BLaER1 treated with 17β-estradiol and CSF1 and Interleukin-3, amounts not matched to agents 10 nM and 100 nM (cell line): ENCODE data around the gene DENND2C.

Experiments used
- H3K27ac ChIP-seq, 11 experiments: shearing (Covaris generic); formaldehyde crosslinking; 2 replicates each; pipeline ENCODE4 v1.8.1; 2022
- H3K27me3 ChIP-seq, 11 experiments: shearing (Covaris generic); formaldehyde crosslinking; 2 replicates each; pipeline ENCODE4 v1.8.1; 2022
- H3K36me3 ChIP-seq, 11 experiments: shearing (Covaris generic); formaldehyde crosslinking; 2 replicates each; pipeline ENCODE4 v1.8.1; 2022
- H3K4me1 ChIP-seq, 10 experiments: shearing (Covaris generic); formaldehyde crosslinking; 2 replicates each; pipeline ENCODE4 v1.8.1; 2022
- H3K4me2 ChIP-seq, 11 experiments: shearing (Covaris generic); formaldehyde crosslinking; 2 replicates each; pipeline ENCODE4 v1.8.1; 2022
- H3K4me3 ChIP-seq, 10 experiments: shearing (Covaris generic); formaldehyde crosslinking; 2 replicates each; pipeline ENCODE4 v1.8.1; 2022
- H3K9ac ChIP-seq, 11 experiments: shearing (Covaris generic); formaldehyde crosslinking; 2 replicates each; pipeline ENCODE4 v1.8.1; 2022
- H3K9me3 ChIP-seq, 11 experiments: shearing (Covaris generic); formaldehyde crosslinking; replicated peaks in 1 of 11; 2 replicates each; pipeline ENCODE4 v1.8.1; 2022
- H4K20me1 ChIP-seq, 11 experiments: shearing (Covaris generic); formaldehyde crosslinking; 2 replicates each; pipeline ENCODE4 v1.8.1; 2022
- Cebpa-rat ChIP-seq, 11 experiments: shearing (Covaris generic); IDR thresholded peaks; 2 replicates each; pipeline ENCODE4 v1.8.1; 2022

DENND2C gene

DNA sequence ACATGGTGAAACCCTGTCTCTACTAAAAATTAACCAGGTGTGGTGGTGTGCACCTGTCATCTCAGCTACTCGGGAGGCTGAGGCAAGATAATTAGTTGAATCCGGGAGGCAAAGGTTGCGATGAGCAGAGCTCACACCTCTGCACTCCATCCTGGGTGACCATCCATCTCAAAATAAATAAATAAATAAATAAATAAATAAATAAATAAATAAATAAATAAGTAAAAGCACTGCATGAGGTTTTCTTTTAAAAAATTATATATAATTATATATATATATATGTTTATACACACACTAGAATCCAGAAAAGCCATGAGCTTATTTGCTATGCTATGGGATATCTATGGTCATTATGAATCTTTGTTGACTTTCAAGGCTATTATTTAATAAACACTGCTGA lies 23.1 kb upstream of the DENND2C start:
- H3K4me3 ChIP-seq, result no peak overlapping the region

DNA sequence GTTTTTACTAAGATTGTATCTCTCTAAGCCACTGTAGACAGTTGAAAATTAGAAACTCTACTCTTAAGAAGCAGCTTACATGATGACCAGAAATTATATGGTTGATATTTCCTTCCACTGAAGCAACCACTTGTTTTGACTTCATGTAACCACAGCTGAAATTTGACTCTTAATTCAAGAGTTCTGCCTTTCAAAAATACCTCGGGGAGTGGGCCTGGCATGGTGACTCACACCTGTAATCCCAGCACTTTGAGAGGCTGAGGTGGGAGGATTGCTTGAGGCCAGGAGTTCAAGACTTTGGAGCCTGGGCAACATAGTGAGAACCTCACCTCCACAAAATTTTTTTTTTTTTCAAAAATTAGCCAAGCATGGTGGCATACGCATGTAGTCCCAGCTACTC lies 21.2 kb upstream of the DENND2C start:
- Histone ChIP-seq H3K4me3 (no peak overlapping the region), H3K4me1 (no peaks in the 10 kb centered on the region), H3K9ac (no peak overlapping the region), H3K27me3 (no peaks in the 10 kb centered on the region), H3K36me3 (no peaks in the 10 kb centered on the region), H3K4me2 (no peak overlapping the region), H3K9me3 (no peaks in the 10 kb centered on the region), H4K20me1 (no peaks in the 10 kb centered on the region), H3K27ac (no peak overlapping the region)
- no peak for TF ChIP-seq Cebpa-rat (IDR thresholded peaks at IDR 0.05)

More for the DNA sequence above, 23.1 kb upstream of the DENND2C start:
- H3K27me3 ChIP-seq, result no peaks in the 10 kb centered on the region
- no peak overlapping the region for H3K4me2 ChIP-seq
- no peaks in the 10 kb centered on the region for H4K20me1 ChIP-seq
- no peaks in the 10 kb centered on the region for H3K4me1 ChIP-seq
- no peaks in the 10 kb centered on the region for H3K36me3 ChIP-seq
- H3K9ac ChIP-seq, result no peak overlapping the region
- TF ChIP-seq Cebpa-rat (IDR thresholded peaks at IDR 0.05), result no peak
- H3K9me3 ChIP-seq, result no peaks in the 10 kb centered on the region
- no peak overlapping the region for H3K27ac ChIP-seq

DNA sequence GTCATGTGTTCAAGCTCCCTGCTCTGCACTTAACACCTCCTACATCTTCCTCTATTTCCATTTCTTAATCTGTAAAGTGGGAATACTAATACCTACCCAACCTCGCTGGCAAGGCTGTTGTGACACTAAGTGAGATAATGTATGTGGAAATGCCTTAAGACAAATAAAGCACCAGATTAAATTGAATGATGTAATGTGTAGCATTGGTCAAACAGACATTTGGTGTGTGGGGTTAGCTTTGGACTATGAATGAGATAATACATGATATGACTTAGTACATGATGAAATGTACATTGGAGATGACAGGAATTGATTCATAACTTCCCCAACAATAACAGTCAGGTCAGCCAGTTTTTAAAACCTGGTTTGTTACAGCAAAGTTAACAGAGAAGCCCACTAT lies 20.3 kb upstream of the DENND2C start:
- Histone ChIP-seq H3K27me3 (no peaks in the 10 kb centered on the region), H3K4me3 (no peak overlapping the region), H3K27ac (no peak overlapping the region), H3K4me1 (no peaks in the 10 kb centered on the region), H3K4me2 (no peak overlapping the region), H3K36me3 (no peaks in the 10 kb centered on the region), H3K9me3 (no peaks in the 10 kb centered on the region), H4K20me1 (no peaks in the 10 kb centered on the region), H3K9ac (no peak overlapping the region)
- no peak for TF ChIP-seq Cebpa-rat (IDR thresholded peaks at IDR 0.05)

- Histone ChIP-seq H3K36me3 (no peaks in the 10 kb centered on the region), H3K4me1 (no peaks in the 10 kb centered on the region), H3K27me3 (no peaks in the 10 kb centered on the region), H3K4me2 (no peak overlapping the region), H3K27ac (no peak overlapping the region), H3K4me3 (no peak overlapping the region), H3K9me3 (no peaks in the 10 kb centered on the region), H4K20me1 (no peaks in the 10 kb centered on the region), H3K9ac (no peak overlapping the region)
- TF ChIP-seq Cebpa-rat (IDR thresholded peaks at IDR 0.05), result 0 out of 22 replicates have a peak, but pooled peaks of 1 of the 11 experiments have one; percentile 53
These were observed 18.7 kb upstream of the DENND2C start for GRCh38 chr1:114688526-114688925.

- Histone ChIP-seq H3K4me2 (no peak overlapping the region), H3K9ac (no peak overlapping the region), H3K27ac (no peak overlapping the region), H3K27me3 (no peaks in the 10 kb centered on the region), H3K4me3 (no peak overlapping the region), H3K36me3 (no peaks in the 10 kb centered on the region), H4K20me1 (no peaks in the 10 kb centered on the region), H3K4me1 (no peaks in the 10 kb centered on the region), H3K9me3 (no peaks in the 10 kb centered on the region)
- TF ChIP-seq Cebpa-rat (IDR thresholded peaks at IDR 0.05), result no peak
These were observed 16.0 kb upstream of the DENND2C start for GRCh38 chr1:114685851-114686250.

DNA sequence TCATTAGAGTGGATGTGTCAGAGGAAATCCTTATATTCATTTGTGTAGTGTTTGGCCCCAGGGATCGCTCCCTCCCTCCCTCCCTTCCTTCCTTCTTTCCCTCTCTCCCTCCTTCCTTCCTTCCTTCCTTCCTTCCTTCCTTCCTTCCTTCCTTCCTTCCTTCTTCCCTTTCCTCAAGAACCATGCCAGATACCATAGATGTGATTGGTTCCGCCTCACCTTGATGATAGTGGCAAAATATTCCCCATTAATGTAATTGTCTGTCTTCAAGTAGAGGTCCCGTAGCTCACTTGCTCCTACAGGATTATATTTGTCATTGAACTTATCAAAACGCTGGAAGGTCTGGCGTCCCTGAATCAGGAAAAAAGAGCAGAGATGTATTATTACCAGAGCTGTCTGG lies 7.8 kb upstream of the DENND2C start:
- Histone ChIP-seq H3K9ac (no peak overlapping the region), H3K4me1 (no peaks in the 10 kb centered on the region), H4K20me1 (no peaks in the 10 kb centered on the region), H3K27ac (no peak overlapping the region), H3K27me3 (no peaks in the 10 kb centered on the region), H3K9me3 (no peaks in the 10 kb centered on the region), H3K36me3 (no peaks in the 10 kb centered on the region), H3K4me3 (no peak overlapping the region), H3K4me2 (no peak overlapping the region)
- no peak for TF ChIP-seq Cebpa-rat (IDR thresholded peaks at IDR 0.05)

DNA sequence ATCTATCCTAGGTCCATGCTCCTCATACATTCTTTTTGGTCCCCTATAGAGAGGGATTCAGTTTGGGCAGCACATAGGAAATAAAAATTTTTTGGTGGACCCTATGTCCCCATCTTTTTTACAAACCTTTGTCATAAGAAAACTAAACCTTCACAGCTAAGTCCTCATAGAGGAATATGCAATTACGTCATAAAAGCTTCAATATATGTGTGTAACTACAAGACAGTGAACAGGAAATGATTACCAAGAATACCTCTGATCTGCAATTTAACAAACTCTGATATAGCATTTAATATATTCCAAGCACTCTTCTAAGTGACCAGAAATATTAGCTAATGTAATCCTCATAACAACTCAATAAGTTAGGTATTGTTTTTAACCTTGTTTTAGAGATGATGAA lies 6.3 kb upstream of the DENND2C start:
- H3K9ac ChIP-seq, result no peak overlapping the region
- TF ChIP-seq Cebpa-rat (IDR thresholded peaks at IDR 0.05), result no peak
- no peaks in the 10 kb centered on the region for H4K20me1 ChIP-seq
- no peak overlapping the region for H3K4me3 ChIP-seq
- H3K4me1 ChIP-seq, result no peaks in the 10 kb centered on the region
- H3K9me3 ChIP-seq, result no peaks in the 10 kb centered on the region
- H3K4me2 ChIP-seq, result no peak overlapping the region
- H3K27ac ChIP-seq, result no peak overlapping the region
- H3K36me3 ChIP-seq, result no peaks in the 10 kb centered on the region
- H3K27me3 ChIP-seq, result no peaks in the 10 kb centered on the region

GRCh38 chr1:114671939-114672275 lies 2.1 kb upstream of the DENND2C start:
- Histone ChIP-seq H3K4me3 (no peak overlapping the region), H3K9me3 (no peaks in the 10 kb centered on the region), H3K4me2 (no peak overlapping the region), H3K27me3 (peaks cover 2 to 16% (median 11%) of the 10 kb centered on the region in 11 experiments; a peak in 18 of 22 replicates), H3K9ac (no peak overlapping the region), H4K20me1 (no peaks in the 10 kb centered on the region), H3K27ac (no peak overlapping the region), H3K4me1 (peaks cover 4 to 13% (median 9%) of the 10 kb centered on the region in 10 experiments; a peak in 12 of 20 replicates), H3K36me3 (no peaks in the 10 kb centered on the region)
- TF ChIP-seq Cebpa-rat (IDR thresholded peaks at IDR 0.05), result no peak

DNA sequence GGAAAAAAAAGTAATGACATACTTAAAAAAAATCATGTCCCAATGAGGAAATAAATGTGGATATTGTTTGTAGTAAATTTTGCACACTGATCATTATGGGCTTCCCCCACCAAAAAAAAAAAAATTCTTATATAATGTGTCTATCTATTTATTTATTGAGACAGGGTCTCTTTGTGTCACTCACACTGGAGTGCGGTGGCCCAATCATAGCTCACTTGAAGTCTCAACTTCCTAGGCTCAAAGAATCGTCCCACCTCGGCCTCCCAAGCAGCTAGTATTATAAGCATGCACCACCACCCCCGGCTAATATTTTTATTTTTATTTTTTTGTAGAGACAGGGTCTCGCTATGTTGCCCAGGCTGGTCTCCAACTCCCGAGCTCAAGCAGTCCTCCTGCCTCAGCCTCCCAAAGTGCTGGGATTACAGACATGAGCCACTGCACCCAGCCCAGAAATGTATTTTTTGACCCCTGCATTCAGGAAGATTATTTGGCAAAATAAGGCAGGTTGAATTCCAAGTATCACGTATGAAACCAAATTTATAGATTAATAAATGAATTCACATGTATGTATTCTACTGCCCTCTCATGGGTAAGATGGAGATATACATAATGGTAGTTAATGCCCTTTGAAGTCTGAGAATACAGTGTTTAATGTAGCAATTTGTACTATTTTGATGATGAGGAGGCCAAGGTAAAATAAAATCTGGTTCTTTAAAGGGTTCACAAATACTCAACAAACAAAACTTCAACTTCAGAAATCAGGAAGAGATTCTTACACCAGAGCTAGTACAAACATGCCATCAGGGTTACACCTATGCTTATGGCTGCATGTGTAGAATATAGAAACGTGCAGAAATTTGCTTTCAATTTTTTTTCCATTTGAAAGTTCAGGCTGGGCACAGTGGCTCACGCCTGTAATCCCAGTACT lies 1.4 kb upstream of the DENND2C start:
- Histone ChIP-seq H3K4me1 (peaks cover 4 to 13% (median 9%) of the 10 kb centered on the region in 10 experiments; a peak in 12 of 20 replicates), H3K36me3 (no peaks in the 10 kb centered on the region), H4K20me1 (no peaks in the 10 kb centered on the region), H3K27me3 (peaks cover 2 to 16% (median 11%) of the 10 kb centered on the region in 11 experiments; a peak in 18 of 22 replicates), H3K4me2 (peak overlapping the region in 1 of 11 experiments; percentile 97; a peak in 2 of 22 replicates), H3K4me3 (no peak overlapping the region), H3K27ac (no peak overlapping the region), H3K9ac (no peak overlapping the region), H3K9me3 (no peaks in the 10 kb centered on the region)
- TF ChIP-seq Cebpa-rat (IDR thresholded peaks at IDR 0.05), result no peak
